Measurements from ENCODE around the gene WDR72.
"Not testable (repeated sequence)": the region's sequence is repeated elsewhere in the genome, so short reads cannot be mapped to it uniquely, and the experiment has no call there.

The WDR72 gene

DNA sequence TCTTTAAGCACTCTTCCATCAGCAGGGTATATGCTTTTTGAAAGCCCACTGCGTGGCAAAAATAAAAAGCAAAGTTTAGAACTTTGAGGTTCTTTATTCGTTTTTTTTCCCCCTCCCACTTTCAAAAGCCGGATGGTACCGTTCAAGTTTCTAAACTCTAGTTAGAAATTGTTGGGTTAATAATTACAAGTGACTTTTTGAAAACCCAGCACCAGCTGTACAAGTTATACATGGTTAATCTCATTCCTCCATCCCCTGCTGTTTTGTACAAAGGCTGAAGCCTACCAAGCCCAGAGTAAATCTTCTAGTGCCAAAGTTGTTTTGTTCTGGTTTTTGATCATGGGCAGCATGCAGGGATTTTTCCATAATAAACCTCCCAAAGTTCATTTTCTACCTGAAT, 48.6 kb downstream of the WDR72 start:
- no peak overlapping the region for H3K9ac ChIP-seq (ENCODE audit: low read depth in 1 of 2, low read length in 2 of 2)

DNA sequence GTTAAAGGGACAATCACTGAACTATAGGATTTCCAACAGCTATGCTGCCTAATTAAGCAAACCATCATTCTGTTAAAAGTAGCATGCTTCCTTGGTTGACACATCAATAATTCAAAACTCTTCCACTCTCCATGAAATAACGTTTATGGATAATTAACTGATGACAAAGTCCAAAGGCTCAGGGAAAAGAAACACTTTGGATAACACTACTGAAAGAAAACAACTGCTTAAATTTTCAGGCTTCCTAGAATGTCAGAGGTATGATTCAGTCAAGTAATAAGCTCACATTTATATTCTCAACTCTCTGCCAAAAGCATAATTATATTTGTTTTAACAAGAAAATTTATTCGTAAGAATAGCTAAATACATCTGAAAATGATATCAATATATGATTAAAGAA, 49.6 kb downstream of the WDR72 start:
- H3K4me3 ChIP-seq (ENCODE audit: low read depth in 1 of 2, low read length in 2 of 2): no peak overlapping the region
- H3K27me3 ChIP-seq (ENCODE audit: control insufficient read depth in 1 of 2, insufficient read depth in 2 of 2, low read length in 2 of 2): no peaks in the 10 kb centered on the region
- no peak overlapping the region for H3K27ac ChIP-seq (ENCODE audit: low read depth, low read length)
- no peaks in the 10 kb centered on the region for H3K9me3 ChIP-seq (ENCODE audit: control insufficient read depth in 1 of 2, low read length in 2 of 2)
- no peaks in the 10 kb centered on the region for H3K36me3 ChIP-seq (ENCODE audit: control insufficient read depth in 1 of 2, insufficient read depth in 2 of 2, low read length in 2 of 2)
- H3K4me1 ChIP-seq (ENCODE audit: control insufficient read depth in 1 of 2, insufficient read depth in 2 of 2, low read length in 2 of 2): no peaks in the 10 kb centered on the region
- no peak overlapping the region for H3K9ac ChIP-seq (ENCODE audit: low read depth in 1 of 2, low read length in 2 of 2)

More for the DNA sequence above, 48.6 kb downstream of the WDR72 start:
- Histone ChIP-seq H3K27me3 (ENCODE audit: control insufficient read depth in 1 of 2, insufficient read depth in 2 of 2, low read length in 2 of 2) (no peaks in the 10 kb centered on the region), H3K9me3 (ENCODE audit: control insufficient read depth in 1 of 2, low read length in 2 of 2) (no peaks in the 10 kb centered on the region), H3K36me3 (ENCODE audit: control insufficient read depth in 1 of 2, insufficient read depth in 2 of 2, low read length in 2 of 2) (no peaks in the 10 kb centered on the region), H3K4me3 (ENCODE audit: low read depth in 1 of 2, low read length in 2 of 2) (no peak overlapping the region), H3K4me1 (ENCODE audit: control insufficient read depth in 1 of 2, insufficient read depth in 2 of 2, low read length in 2 of 2) (no peaks in the 10 kb centered on the region), H3K27ac (ENCODE audit: low read depth, low read length) (no peak overlapping the region)

DNA sequence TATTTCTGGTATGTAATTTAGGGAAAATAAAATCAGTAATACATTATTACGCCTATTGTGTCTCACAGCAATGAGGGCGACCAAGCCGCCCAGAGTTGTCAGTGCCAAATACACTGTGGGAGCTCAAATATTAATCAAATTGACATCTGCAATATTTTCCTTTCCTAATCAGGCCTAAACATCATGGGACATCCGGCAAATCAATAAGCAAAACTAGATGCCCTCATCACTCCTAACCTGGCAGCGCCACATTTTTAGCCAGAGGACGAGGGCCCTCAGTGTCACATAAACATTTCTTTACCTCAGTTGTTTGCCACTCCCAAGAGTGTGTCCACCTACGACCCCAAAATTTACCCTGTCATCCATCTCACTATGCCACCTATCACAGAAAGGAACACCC, 64.1 kb downstream of the WDR72 start:
- H3K27ac ChIP-seq (ENCODE audit: low read depth, low read length): no peak overlapping the region
- H3K9me3 ChIP-seq (ENCODE audit: control insufficient read depth in 1 of 2, low read length in 2 of 2): no peaks in the 10 kb centered on the region
- H3K36me3 ChIP-seq (ENCODE audit: control insufficient read depth in 1 of 2, insufficient read depth in 2 of 2, low read length in 2 of 2): no peaks in the 10 kb centered on the region
- H3K4me3 ChIP-seq (ENCODE audit: low read depth in 1 of 2, low read length in 2 of 2): no peak overlapping the region
- H3K27me3 ChIP-seq (ENCODE audit: control insufficient read depth in 1 of 2, insufficient read depth in 2 of 2, low read length in 2 of 2): no peaks in the 10 kb centered on the region
- H3K4me1 ChIP-seq (ENCODE audit: control insufficient read depth in 1 of 2, insufficient read depth in 2 of 2, low read length in 2 of 2): no peaks in the 10 kb centered on the region
- H3K9ac ChIP-seq (ENCODE audit: low read depth in 1 of 2, low read length in 2 of 2): no peak overlapping the region

DNA sequence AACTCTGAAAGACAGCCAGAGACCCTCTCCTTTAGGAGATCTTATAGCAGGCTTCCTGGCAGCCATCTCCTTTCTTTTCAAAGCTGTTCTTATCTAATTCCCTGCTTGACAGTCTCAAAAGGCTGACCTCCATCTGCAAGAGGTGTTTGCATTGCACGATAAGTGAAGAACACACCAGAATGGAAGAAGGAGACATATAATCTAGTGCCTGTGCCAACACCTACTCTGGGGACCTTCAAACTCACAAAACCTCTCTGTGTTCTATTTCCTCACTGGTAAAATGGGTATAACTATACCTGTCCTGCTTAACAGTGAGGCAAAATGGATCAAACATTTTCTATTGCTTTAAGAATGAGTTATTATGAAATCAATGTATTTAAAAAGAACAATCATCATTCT, 65.0 kb downstream of the WDR72 start:
- Histone ChIP-seq H3K9me3 (ENCODE audit: control insufficient read depth in 1 of 2, low read length in 2 of 2) (no peaks in the 10 kb centered on the region), H3K9ac (ENCODE audit: low read depth in 1 of 2, low read length in 2 of 2) (no peak overlapping the region), H3K4me1 (ENCODE audit: control insufficient read depth in 1 of 2, insufficient read depth in 2 of 2, low read length in 2 of 2) (no peaks in the 10 kb centered on the region), H3K36me3 (ENCODE audit: control insufficient read depth in 1 of 2, insufficient read depth in 2 of 2, low read length in 2 of 2) (no peaks in the 10 kb centered on the region), H3K27ac (ENCODE audit: low read depth, low read length) (no peak overlapping the region), H3K4me3 (ENCODE audit: low read depth in 1 of 2, low read length in 2 of 2) (no peak overlapping the region), H3K27me3 (ENCODE audit: control insufficient read depth in 1 of 2, insufficient read depth in 2 of 2, low read length in 2 of 2) (no peaks in the 10 kb centered on the region)

DNA sequence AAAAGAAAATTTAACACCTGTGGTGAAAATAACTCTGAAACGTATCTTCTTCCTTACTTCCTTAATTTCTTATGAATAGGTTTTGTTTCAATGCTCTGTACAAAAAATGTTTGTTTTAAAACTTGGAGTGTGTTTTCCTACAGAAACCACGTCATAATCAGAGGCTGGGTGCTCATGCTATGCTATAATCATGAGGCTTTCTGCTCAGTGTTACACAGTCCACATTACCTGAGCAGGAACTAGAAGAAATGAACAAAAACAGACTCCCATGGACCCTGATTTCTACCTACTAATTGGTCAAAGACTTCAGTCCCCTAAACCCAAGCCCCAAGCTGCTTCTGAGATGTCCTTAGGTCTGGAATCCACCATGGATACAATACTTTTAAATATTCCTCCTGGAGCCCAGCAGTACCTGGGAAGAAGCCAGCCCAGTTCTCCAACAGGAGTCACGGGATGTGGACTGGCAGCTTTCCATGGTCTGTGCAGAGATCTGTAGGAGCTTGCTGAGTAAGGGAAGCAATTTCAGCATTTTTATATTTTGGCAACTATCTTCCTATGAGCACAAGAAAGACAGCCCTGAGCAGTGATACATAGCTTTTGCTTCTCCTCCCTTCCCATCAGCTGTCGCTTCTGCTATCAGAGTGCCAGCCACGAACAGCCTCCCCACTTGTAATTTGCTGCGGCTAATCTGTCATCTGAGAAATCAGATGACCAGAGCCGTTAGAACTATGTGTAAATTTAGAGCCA, 65.6 kb downstream of the WDR72 start:
- no peak overlapping the region for H3K9ac ChIP-seq (ENCODE audit: low read depth in 1 of 2, low read length in 2 of 2)
- H3K4me3 ChIP-seq (ENCODE audit: low read depth in 1 of 2, low read length in 2 of 2): no peak overlapping the region
- no peak overlapping the region for H3K27ac ChIP-seq (ENCODE audit: low read depth, low read length)
- no peaks in the 10 kb centered on the region for H3K9me3 ChIP-seq (ENCODE audit: control insufficient read depth in 1 of 2, low read length in 2 of 2)
- no peaks in the 10 kb centered on the region for H3K4me1 ChIP-seq (ENCODE audit: control insufficient read depth in 1 of 2, insufficient read depth in 2 of 2, low read length in 2 of 2)
- no peaks in the 10 kb centered on the region for H3K27me3 ChIP-seq (ENCODE audit: control insufficient read depth in 1 of 2, insufficient read depth in 2 of 2, low read length in 2 of 2)
- no peaks in the 10 kb centered on the region for H3K36me3 ChIP-seq (ENCODE audit: control insufficient read depth in 1 of 2, insufficient read depth in 2 of 2, low read length in 2 of 2)

DNA sequence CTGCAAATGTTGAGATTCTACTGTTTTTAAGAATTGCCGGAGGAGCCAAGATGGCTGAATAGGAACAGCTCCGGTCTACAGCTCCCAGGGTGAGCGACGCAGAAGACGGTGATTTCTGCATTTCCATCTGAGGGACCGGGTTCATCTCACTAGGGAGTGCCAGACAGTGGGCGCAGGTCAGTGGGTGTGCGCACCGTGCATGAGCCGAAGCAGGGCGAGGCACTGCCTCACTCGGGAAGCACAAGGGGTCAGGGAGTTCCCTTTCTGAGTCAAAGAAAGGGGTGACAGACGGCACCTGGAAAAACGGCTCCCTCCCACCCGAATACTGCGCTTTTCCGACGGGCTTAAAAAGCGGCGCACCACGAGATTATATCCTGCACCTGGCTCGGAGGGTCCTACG, 75.3 kb downstream of the WDR72 start:
- not testable (repeated sequence) for H3K9ac ChIP-seq (ENCODE audit: low read depth in 1 of 2, low read length in 2 of 2); H3K4me1 ChIP-seq (ENCODE audit: control insufficient read depth in 1 of 2, insufficient read depth in 2 of 2, low read length in 2 of 2); H3K36me3 ChIP-seq (ENCODE audit: control insufficient read depth in 1 of 2, insufficient read depth in 2 of 2, low read length in 2 of 2); H3K27me3 ChIP-seq (ENCODE audit: control insufficient read depth in 1 of 2, insufficient read depth in 2 of 2, low read length in 2 of 2); H3K9me3 ChIP-seq (ENCODE audit: control insufficient read depth in 1 of 2, low read length in 2 of 2); H3K27ac ChIP-seq (ENCODE audit: low read depth, low read length)
- H3K4me3 ChIP-seq (ENCODE audit: low read depth in 1 of 2, low read length in 2 of 2): peak overlapping the region in 1 of 2 donors; percentile 5

DNA sequence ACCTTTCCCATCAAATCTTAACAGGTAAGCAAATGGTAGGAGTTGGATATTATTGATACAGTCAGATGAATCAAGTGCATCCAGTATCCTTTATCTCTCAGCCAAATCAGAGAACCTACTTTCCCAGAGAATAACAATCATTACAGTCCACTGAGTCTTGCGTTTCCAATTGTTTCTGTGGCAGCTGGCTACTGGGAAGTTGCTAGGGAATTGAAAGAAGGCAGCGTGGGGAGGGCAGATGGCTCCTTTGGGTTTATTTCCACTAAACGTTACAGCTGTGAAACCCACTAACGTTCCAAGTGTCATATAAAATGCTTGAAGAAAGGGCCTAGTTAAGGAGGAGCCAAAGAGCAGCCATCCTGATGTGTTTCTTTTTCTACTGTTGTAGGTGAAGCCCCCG, 78.4 kb downstream of the WDR72 start:
- H3K27ac ChIP-seq (ENCODE audit: low read depth, low read length): no peak overlapping the region
- H3K9me3 ChIP-seq (ENCODE audit: control insufficient read depth in 1 of 2, low read length in 2 of 2): no peaks in the 10 kb centered on the region
- no peak overlapping the region for H3K9ac ChIP-seq (ENCODE audit: low read depth in 1 of 2, low read length in 2 of 2)
- H3K27me3 ChIP-seq (ENCODE audit: control insufficient read depth in 1 of 2, insufficient read depth in 2 of 2, low read length in 2 of 2): no peaks in the 10 kb centered on the region
- H3K36me3 ChIP-seq (ENCODE audit: control insufficient read depth in 1 of 2, insufficient read depth in 2 of 2, low read length in 2 of 2): no peaks in the 10 kb centered on the region
- H3K4me1 ChIP-seq (ENCODE audit: control insufficient read depth in 1 of 2, insufficient read depth in 2 of 2, low read length in 2 of 2): no peaks in the 10 kb centered on the region
- H3K4me3 ChIP-seq (ENCODE audit: low read depth in 1 of 2, low read length in 2 of 2): no peak overlapping the region

DNA sequence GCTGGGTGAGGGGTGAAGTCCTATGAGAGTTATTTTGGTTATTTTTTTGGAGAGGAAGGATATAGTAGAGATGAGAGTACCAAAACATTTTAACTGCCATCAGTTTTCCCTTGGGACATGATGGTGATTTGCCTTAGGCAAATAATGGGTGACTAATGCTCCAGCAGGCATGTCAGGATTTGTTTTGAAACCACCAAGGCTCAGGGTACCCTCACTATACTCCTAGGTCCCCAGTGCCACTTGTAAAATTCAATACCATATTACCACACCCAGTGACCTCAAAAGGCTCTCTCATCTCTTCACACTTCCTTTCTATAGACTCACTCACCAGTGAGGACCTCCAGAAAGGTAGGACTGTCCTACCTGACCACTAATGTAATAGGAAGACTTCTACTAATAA, 83.6 kb downstream of the WDR72 start:
- Histone ChIP-seq H3K36me3 (ENCODE audit: control insufficient read depth in 1 of 2, insufficient read depth in 2 of 2, low read length in 2 of 2) (no peaks in the 10 kb centered on the region), H3K27me3 (ENCODE audit: control insufficient read depth in 1 of 2, insufficient read depth in 2 of 2, low read length in 2 of 2) (no peaks in the 10 kb centered on the region), H3K4me3 (ENCODE audit: low read depth in 1 of 2, low read length in 2 of 2) (no peak overlapping the region), H3K27ac (ENCODE audit: low read depth, low read length) (no peak overlapping the region), H3K9ac (ENCODE audit: low read depth in 1 of 2, low read length in 2 of 2) (no peak overlapping the region), H3K4me1 (ENCODE audit: control insufficient read depth in 1 of 2, insufficient read depth in 2 of 2, low read length in 2 of 2) (no peaks in the 10 kb centered on the region), H3K9me3 (ENCODE audit: control insufficient read depth in 1 of 2, low read length in 2 of 2) (no peaks in the 10 kb centered on the region)

DNA sequence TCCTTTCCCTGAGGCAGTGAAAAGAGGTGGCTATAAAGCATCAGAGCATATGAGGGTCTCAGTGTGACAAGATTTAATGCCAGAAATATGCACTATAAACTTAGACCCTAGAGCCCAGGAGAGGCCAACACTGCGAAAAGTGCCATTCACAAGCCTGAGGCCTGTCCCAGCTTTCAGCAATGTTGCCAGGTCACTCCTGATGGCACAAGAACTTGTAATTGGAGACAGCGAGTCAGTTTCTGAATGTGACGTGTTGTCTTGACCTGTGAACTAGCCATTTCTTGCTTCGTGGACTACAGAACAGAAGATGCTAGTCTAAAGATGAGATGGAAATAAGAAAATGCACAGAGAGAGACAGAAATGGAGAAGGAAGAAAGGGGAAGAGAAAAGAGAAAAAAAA, 87.9 kb downstream of the WDR72 start:
- Histone ChIP-seq H3K27ac (ENCODE audit: low read depth, low read length) (no peak overlapping the region), H3K36me3 (ENCODE audit: control insufficient read depth in 1 of 2, insufficient read depth in 2 of 2, low read length in 2 of 2) (no peaks in the 10 kb centered on the region), H3K9me3 (ENCODE audit: control insufficient read depth in 1 of 2, low read length in 2 of 2) (no peaks in the 10 kb centered on the region), H3K27me3 (ENCODE audit: control insufficient read depth in 1 of 2, insufficient read depth in 2 of 2, low read length in 2 of 2) (no peaks in the 10 kb centered on the region), H3K9ac (ENCODE audit: low read depth in 1 of 2, low read length in 2 of 2) (no peak overlapping the region), H3K4me1 (ENCODE audit: control insufficient read depth in 1 of 2, insufficient read depth in 2 of 2, low read length in 2 of 2) (no peaks in the 10 kb centered on the region), H3K4me3 (ENCODE audit: low read depth in 1 of 2, low read length in 2 of 2) (no peak overlapping the region)

DNA sequence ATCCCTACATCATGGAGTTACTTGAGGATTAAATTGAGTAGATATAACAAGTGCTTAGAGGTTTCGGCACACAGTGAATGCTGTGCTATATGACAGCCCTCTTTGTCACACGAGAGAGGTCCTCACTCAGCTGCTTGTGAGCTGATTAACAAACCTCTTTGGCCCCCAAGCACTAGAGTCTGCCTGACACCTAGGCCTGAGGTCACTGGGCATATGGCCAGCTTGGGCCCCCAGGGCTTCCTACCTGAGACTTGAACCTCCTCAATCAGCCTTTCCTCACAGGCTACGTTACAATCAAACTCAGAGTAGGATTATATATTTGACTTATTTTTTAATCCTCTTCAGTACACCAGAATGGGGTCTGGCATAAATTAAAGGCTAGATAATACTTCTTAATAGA, 88.8 kb downstream of the WDR72 start:
- H3K4me3 ChIP-seq (ENCODE audit: low read depth in 1 of 2, low read length in 2 of 2): no peak overlapping the region
- H3K4me1 ChIP-seq (ENCODE audit: control insufficient read depth in 1 of 2, insufficient read depth in 2 of 2, low read length in 2 of 2): no peaks in the 10 kb centered on the region
- no peak overlapping the region for H3K27ac ChIP-seq (ENCODE audit: low read depth, low read length)

DNA sequence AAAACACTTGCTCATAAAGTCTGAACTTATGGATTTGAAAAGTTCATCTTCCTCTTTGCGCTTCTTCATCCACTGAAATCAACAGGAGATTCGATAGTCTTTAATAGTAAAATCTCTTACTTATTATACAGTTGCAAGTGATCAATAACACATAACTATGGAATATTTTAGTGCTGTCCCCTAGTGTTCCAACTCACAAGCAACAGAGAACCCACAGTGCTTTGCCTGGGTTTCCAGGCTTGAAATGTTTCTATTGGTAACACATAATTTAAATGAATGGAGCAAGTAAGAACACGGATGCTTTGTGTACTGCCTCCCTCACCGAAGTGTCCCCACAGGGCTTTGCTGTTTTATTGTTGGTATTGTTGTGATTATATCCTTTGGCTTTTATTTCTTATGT, 93.5 kb downstream of the WDR72 start:
- no peaks in the 10 kb centered on the region for H3K36me3 ChIP-seq (ENCODE audit: control insufficient read depth in 1 of 2, insufficient read depth in 2 of 2, low read length in 2 of 2)
- no peaks in the 10 kb centered on the region for H3K27me3 ChIP-seq (ENCODE audit: control insufficient read depth in 1 of 2, insufficient read depth in 2 of 2, low read length in 2 of 2)
- H3K4me1 ChIP-seq (ENCODE audit: control insufficient read depth in 1 of 2, insufficient read depth in 2 of 2, low read length in 2 of 2): no peaks in the 10 kb centered on the region
- no peak overlapping the region for H3K27ac ChIP-seq (ENCODE audit: low read depth, low read length)
- no peak overlapping the region for H3K9ac ChIP-seq (ENCODE audit: low read depth in 1 of 2, low read length in 2 of 2)
- H3K4me3 ChIP-seq (ENCODE audit: low read depth in 1 of 2, low read length in 2 of 2): no peak overlapping the region
- H3K9me3 ChIP-seq (ENCODE audit: control insufficient read depth in 1 of 2, low read length in 2 of 2): no peaks in the 10 kb centered on the region

More for the DNA sequence above, 88.8 kb downstream of the WDR72 start:
- H3K27me3 ChIP-seq (ENCODE audit: control insufficient read depth in 1 of 2, insufficient read depth in 2 of 2, low read length in 2 of 2): no peaks in the 10 kb centered on the region
- no peaks in the 10 kb centered on the region for H3K36me3 ChIP-seq (ENCODE audit: control insufficient read depth in 1 of 2, insufficient read depth in 2 of 2, low read length in 2 of 2)
- H3K9me3 ChIP-seq (ENCODE audit: control insufficient read depth in 1 of 2, low read length in 2 of 2): no peaks in the 10 kb centered on the region
- no peak overlapping the region for H3K9ac ChIP-seq (ENCODE audit: low read depth in 1 of 2, low read length in 2 of 2)
